Activated CD4-positive, alpha-beta T cell treated with anti-CD3 and anti-CD28 coated beads for 36 hours (primary cell): ENCODE measurements around the gene HDAC4. TPM values are rescaled to one million over a fixed set of nuclear protein-coding genes. Genes with fewer than 3 reads are reported as not detected.

Source experiments
- ATAC-seq: fragments of 200-7000 bp; cut with Tn5 transposase; one replicate; pipeline ENCODE4 v1.10.0; 2021; ENCODE audit warnings: mild to moderate bottlenecking, moderate library complexity
- CTCF ChIA-PET: fragments of 350-600 bp; sonication (Branson Sonifier 250); formaldehyde crosslinking; loops from one replicate; lab custom pipeline; 2021; ENCODE audit warnings: antibody characterized with exemption; lab: Charles Lee
- POLR2A ChIA-PET: fragments of 350-600 bp; sonication (Branson Sonifier 250); formaldehyde crosslinking; loops from one replicate; lab custom pipeline; 2021; ENCODE audit warnings: antibody characterized with exemption, inconsistent platforms; lab: Charles Lee
- DNase-seq: peaks from one replicate; pipeline ENCODE4 v3.0.0-alpha.2; 2020
- H3K27ac Mint-ChIP-seq: one replicate; pipeline ENCODE4 v1.8.0; 2021; ENCODE audit warnings: mixed read lengths
- H3K27me3 Mint-ChIP-seq: one replicate; pipeline ENCODE4 v1.8.0; 2021; ENCODE audit warnings: mixed read lengths
- H3K36me3 Mint-ChIP-seq: one replicate; pipeline ENCODE4 v1.8.0; 2021; ENCODE audit warnings: low read depth, mixed read lengths
- H3K4me1 Mint-ChIP-seq: one replicate; pipeline ENCODE4 v1.8.0; 2021; ENCODE audit warnings: mixed read lengths
- H3K4me3 Mint-ChIP-seq: one replicate; pipeline ENCODE4 v1.8.0; 2021; ENCODE audit warnings: mild to moderate bottlenecking, moderate library complexity, mixed read lengths
- H3K9me3 Mint-ChIP-seq: one replicate; pipeline ENCODE4 v1.8.0; 2021; ENCODE audit warnings: low read depth, mixed read lengths
- intact Hi-C, 2 experiments: fragments of 100-400 bp; cut with DNase I in 1 of 2; cut with micrococcal nuclease in 1 of 2; formaldehyde crosslinking; loops; one replicate each; pipeline versions ENCODE4 v1.14.2 to v1.15.1; 2022 to 2024; cut with DNase I, micrococcal nuclease
- total RNA-seq, 2 experiments: library from RNA; stranded (reverse); gene quantifications; one replicate each; pipeline ENCODE4 v1.2.3, GENCODE V29; 2021

Gene HDAC4
- total RNA-seq, 2 experiments from 2014 or later = 25.4 to 30.4 TPM

- intact Hi-C loops = loop anchor here in 1 of 2 experiments (10.0 kb wide), 1 partner anchor 1910 kb away; the partner anchor contains the start of genes HDLBP and SEPTIN2
- Mint-ChIP-seq H3K27ac (no peak overlapping the region), H3K27me3 (peaks cover 2% of the 10 kb centered on the region), H3K4me3 (no peak overlapping the region), H3K36me3 (peaks cover 3% of the 10 kb centered on the region), H3K9me3 (no peaks in the 10 kb centered on the region), H3K4me1 (peaks cover 12% of the 10 kb centered on the region)
- DNase-seq = no peak
- ChIA-PET CTCF (no interaction called here), POLR2A (no interaction called here)
- ATAC-seq = no peak
Measured at GRCh38 chr2:239405071-239405470, 4.3 kb upstream of the HDAC4 start.

DNA sequence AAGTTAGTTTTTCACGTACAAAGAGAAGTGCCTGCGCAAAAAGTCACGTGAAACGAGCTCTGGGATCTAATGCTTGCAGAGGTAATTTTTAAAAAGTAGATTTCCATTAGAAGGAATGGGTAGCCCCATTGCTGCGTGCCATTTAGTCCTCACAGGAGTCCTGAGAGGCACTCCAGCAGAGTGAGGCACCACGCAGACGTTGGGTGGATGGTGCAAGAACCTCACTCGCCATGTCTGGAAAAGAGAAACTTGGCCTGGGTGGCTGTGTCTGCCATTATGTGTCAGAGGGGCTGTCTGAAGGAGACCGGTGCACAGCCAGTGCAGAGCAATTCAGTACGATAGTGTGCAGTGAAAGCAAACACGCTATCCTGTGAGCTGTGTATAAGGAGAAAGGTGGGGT, 1.8 kb upstream of the HDAC4 start:
- ChIA-PET CTCF (interaction anchor here (0.6 to 1.8 kb wide), 3 partner anchors 17 to 87 kb away, joined by 3 to 5 read pairs (median 5); no protein-coding TSS in a partner anchor), POLR2A (interaction anchor here (0.6 to 1.1 kb wide), 2 partner anchors 34 to 135 kb away, joined by 3 read pairs; no protein-coding TSS in a partner anchor)
- ATAC-seq (no peak), DNase-seq (no peak)
- intact Hi-C loops = loop anchor here in 1 of 2 experiments (5.0 to 10.0 kb wide), 4 partner anchors 115 to 1912 kb away; partner anchors contain the start of genes HDLBP and SEPTIN2
- Mint-ChIP-seq H3K36me3 (peaks cover 7% of the 10 kb centered on the region), H3K27ac (peak overlapping the region; percentile 97), H3K4me1 (peaks cover 30% of the 10 kb centered on the region), H3K4me3 (peak overlapping the region; percentile 88), H3K27me3 (peaks cover 2% of the 10 kb centered on the region), H3K9me3 (no peaks in the 10 kb centered on the region)

DNA sequence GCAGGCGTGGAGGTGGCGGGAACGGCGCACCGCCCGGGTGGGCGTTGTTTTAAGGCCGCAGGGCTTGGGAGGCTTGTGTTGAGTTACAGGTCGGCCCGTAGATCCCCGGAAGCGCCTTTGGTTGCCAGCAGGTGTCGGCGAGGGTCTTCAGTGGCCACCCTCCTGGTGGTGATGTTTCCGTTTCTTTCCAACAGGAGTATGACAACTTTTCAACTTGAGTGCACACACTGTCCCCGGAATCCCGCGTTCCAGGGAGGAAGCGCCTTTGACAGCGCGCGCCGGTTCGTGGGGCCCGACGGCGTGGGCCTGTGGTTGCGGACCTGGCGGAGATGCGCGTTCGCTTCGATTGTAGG, 1.0 kb upstream of the HDAC4 start:
- CTCF ChIA-PET = interaction anchor here (0.6 to 1.8 kb wide), 3 partner anchors 17 to 87 kb away, joined by 3 to 5 read pairs (median 5); no protein-coding TSS in a partner anchor
- peaks cover 38% of the 10 kb centered on the region for H3K4me1 Mint-ChIP-seq
- ATAC-seq (peak; percentile 2), DNase-seq (no peak)
- POLR2A ChIA-PET = no interaction called here
- intact Hi-C loops = loop anchor here (1.0 to 10.0 kb wide), 18 partner anchors 21 to 1913 kb away; partner anchors contain the start of genes COPS9 (in 1 of the 2), GPC1 (in 1 of the 2), HDLBP (in 1 of the 2) and NDUFA10 (in 1 of the 2)
- peak overlapping the region; percentile 88 for H3K4me3 Mint-ChIP-seq
- H3K27ac Mint-ChIP-seq = peak overlapping the region; percentile 97
- peaks cover 7% of the 10 kb centered on the region for H3K36me3 Mint-ChIP-seq
- peaks cover 2% of the 10 kb centered on the region for H3K27me3 Mint-ChIP-seq
- H3K9me3 Mint-ChIP-seq = no peaks in the 10 kb centered on the region

GRCh38 chr2:239401067-239401880, 454 bp upstream of the HDAC4 start:
- DNase-seq (peak; percentile 99), ATAC-seq (peak; percentile 93)
- H3K4me1 Mint-ChIP-seq = peaks cover 41% of the 10 kb centered on the region
- H3K27ac Mint-ChIP-seq = peak overlapping the region; percentile 97
- peaks cover 7% of the 10 kb centered on the region for H3K36me3 Mint-ChIP-seq
- H3K4me3 Mint-ChIP-seq = peak overlapping the region; percentile 88
- ChIA-PET POLR2A (interaction anchor here (0.7 to 1.2 kb wide), 6 partner anchors 20 to 134 kb away, joined by 3 to 15 read pairs (median 4); no protein-coding TSS in a partner anchor), CTCF (interaction anchor here (0.6 to 0.8 kb wide), 3 partner anchors 145 to 282 kb away, joined by 3 to 4 read pairs (median 3); no protein-coding TSS in a partner anchor)
- intact Hi-C loops = loop anchor here (1.0 to 10.0 kb wide), 18 partner anchors 20 to 1914 kb away; partner anchors contain the start of genes COPS9 (in 1 of the 2), GPC1 (in 1 of the 2), HDLBP (in 1 of the 2) and NDUFA10 (in 1 of the 2)
- no peaks in the 10 kb centered on the region for H3K9me3 Mint-ChIP-seq
- H3K27me3 Mint-ChIP-seq = peaks cover 2% of the 10 kb centered on the region

GRCh38 chr2:239399921-239400595, 762 bp downstream of the HDAC4 start:
- H3K36me3 Mint-ChIP-seq = peaks cover 7% of the 10 kb centered on the region
- peak overlapping the region; percentile 85 for H3K4me3 Mint-ChIP-seq
- H3K9me3 Mint-ChIP-seq = no peaks in the 10 kb centered on the region
- DNase-seq (peak; percentile 68), ATAC-seq (no peak)
- peaks cover 2% of the 10 kb centered on the region for H3K27me3 Mint-ChIP-seq
- peak overlapping the region; percentile 86 for H3K27ac Mint-ChIP-seq
- H3K4me1 Mint-ChIP-seq = peaks cover 41% of the 10 kb centered on the region
- ChIA-PET POLR2A (interaction anchor here (0.6 kb wide), 1 partner anchor 618 kb away, joined by 3 read pairs; no protein-coding TSS in a partner anchor), CTCF (interaction anchor here (2.1 kb wide), 1 partner anchor 19 kb away, joined by 13 read pairs; no protein-coding TSS in a partner anchor)
- intact Hi-C loops = loop anchor here (2.0 to 10.0 kb wide), 9 partner anchors 111 to 1915 kb away; partner anchors contain the start of genes HDLBP (in 1 of the 2) and SEPTIN2 (in 1 of the 2)

GRCh38 chr2:239399433-239399920, 1.3 kb downstream of the HDAC4 start:
- Mint-ChIP-seq H3K27me3 (peaks cover 2% of the 10 kb centered on the region), H3K9me3 (no peaks in the 10 kb centered on the region), H3K27ac (peak overlapping the region; percentile 86), H3K4me3 (peak overlapping the region; percentile 85), H3K4me1 (peaks cover 41% of the 10 kb centered on the region), H3K36me3 (peaks cover 7% of the 10 kb centered on the region)
- CTCF ChIA-PET = interaction anchor here (2.1 kb wide), 1 partner anchor 18 kb away, joined by 13 read pairs; no protein-coding TSS in a partner anchor
- POLR2A ChIA-PET = interaction anchor here (0.6 to 1.9 kb wide), 3 partner anchors 19 to 619 kb away, joined by 3 to 9 read pairs (median 4); no protein-coding TSS in a partner anchor
- DNase-seq (peak; percentile 55), ATAC-seq (no peak)
- intact Hi-C loops = loop anchor here (5.0 to 10.0 kb wide), 2 partner anchors 257 to 365 kb away; no protein-coding TSS in a partner anchor

- peaks cover 7% of the 10 kb centered on the region for H3K36me3 Mint-ChIP-seq
- POLR2A ChIA-PET = interaction anchor here (1.2 to 1.9 kb wide), 2 partner anchors 18 to 28 kb away, joined by 4 to 9 read pairs; no protein-coding TSS in a partner anchor
- intact Hi-C loops = loop anchor here (5.0 to 10.0 kb wide), 2 partner anchors 256 to 364 kb away; no protein-coding TSS in a partner anchor
- no peak for ATAC-seq
- H3K4me1 Mint-ChIP-seq = peaks cover 43% of the 10 kb centered on the region
- no peaks in the 10 kb centered on the region for H3K9me3 Mint-ChIP-seq
- H3K27me3 Mint-ChIP-seq = no peaks in the 10 kb centered on the region
- CTCF ChIA-PET = interaction anchor here (0.6 to 2.1 kb wide), 3 partner anchors 17 to 255 kb away, joined by 4 to 13 read pairs (median 5); no protein-coding TSS in a partner anchor
- DNase-seq = no peak
- no peak overlapping the region for H3K27ac Mint-ChIP-seq
- H3K4me3 Mint-ChIP-seq = peak overlapping the region; percentile 85
Measured at GRCh38 chr2:239398521-239398921, 2.3 kb downstream of the HDAC4 start.

DNA sequence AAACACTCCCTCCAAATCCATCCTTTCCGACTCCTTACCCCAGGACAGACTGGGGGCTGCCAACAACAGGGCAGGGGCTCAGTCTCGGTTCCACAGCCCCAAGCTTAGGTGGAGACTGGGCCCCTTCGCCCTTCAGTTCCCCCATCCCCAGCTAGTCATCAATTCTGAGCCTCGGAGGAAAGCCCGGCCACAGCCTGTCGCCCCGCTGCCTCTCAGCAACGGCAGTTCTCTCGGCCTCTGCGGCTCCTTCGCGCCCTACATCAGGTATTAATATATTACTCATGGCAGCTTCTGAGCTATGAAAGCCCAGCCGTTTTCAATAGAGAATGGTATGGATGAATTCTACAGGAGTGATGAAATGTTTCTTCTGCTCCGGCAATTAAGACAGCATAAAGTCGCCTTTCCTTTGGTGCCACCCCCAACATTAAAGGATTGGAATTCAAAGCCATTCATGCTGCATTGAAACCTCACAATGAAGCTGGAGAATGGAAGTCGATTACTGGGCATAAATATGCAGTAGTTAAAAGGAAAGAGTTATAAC, 2.8 kb downstream of the HDAC4 start:
- no peak overlapping the region for H3K4me3 Mint-ChIP-seq
- H3K36me3 Mint-ChIP-seq = peaks cover 7% of the 10 kb centered on the region
- H3K27ac Mint-ChIP-seq = peak overlapping the region; percentile 25
- peaks cover 46% of the 10 kb centered on the region for H3K4me1 Mint-ChIP-seq
- ChIA-PET POLR2A (interaction anchor here (1.2 to 1.9 kb wide), 2 partner anchors 17 to 28 kb away, joined by 4 to 9 read pairs; no protein-coding TSS in a partner anchor), CTCF (interaction anchor here (0.6 to 2.1 kb wide), 3 partner anchors 16 to 254 kb away, joined by 4 to 13 read pairs (median 5); no protein-coding TSS in a partner anchor)
- no peaks in the 10 kb centered on the region for H3K9me3 Mint-ChIP-seq
- ATAC-seq = no peak
- intact Hi-C loops = loop anchor here (1.0 to 10.0 kb wide), 3 partner anchors 256 to 363 kb away; no protein-coding TSS in a partner anchor
- DNase-seq = no peak
- H3K27me3 Mint-ChIP-seq = no peaks in the 10 kb centered on the region

DNA sequence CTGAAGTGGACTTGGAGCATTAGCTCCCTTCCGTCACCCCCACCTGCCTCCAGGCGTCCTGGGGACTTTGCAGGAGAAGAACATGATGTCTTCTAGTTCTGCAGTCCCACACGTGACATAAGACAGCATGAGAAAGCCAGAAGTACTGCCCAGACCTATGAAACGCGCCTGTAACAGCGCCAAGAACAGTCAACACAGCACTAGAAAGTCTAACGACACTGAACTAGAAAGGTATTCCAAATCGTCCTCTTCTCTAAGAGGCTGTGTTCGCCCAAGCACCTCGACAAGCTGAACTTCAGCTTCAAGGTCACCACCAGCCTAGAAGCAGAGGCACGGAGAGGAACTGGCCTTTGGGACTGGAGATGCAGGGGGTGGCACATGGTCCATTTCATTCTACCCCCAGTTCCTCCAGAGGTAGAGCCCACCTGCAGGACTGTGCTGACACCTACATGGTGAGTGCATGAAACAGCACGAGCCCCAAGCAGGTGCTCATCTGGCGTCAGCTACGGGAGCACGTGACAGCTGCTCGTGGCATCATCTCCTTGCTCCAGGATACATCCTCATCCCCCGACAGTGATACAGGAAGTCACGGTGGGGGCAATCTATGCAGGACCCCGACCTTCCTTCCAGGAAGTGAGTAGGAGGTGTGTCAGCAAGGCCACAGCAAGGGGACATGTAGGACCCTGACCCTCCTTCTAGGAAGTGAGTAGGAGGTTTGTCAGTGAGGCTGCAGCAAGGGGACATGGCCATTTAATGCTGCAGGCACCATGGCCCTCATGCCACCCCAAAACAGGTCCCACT, 3.7 kb downstream of the HDAC4 start:
- POLR2A ChIA-PET = interaction anchor here (1.9 kb wide), 1 partner anchor 16 kb away, joined by 9 read pairs; no protein-coding TSS in a partner anchor
- intact Hi-C loops = loop anchor here (1.0 to 10.0 kb wide), 3 partner anchors 255 to 362 kb away; no protein-coding TSS in a partner anchor
- H3K36me3 Mint-ChIP-seq = peaks cover 5% of the 10 kb centered on the region
- peaks cover 36% of the 10 kb centered on the region for H3K4me1 Mint-ChIP-seq
- no peaks in the 10 kb centered on the region for H3K27me3 Mint-ChIP-seq
- H3K9me3 Mint-ChIP-seq = no peaks in the 10 kb centered on the region
- CTCF ChIA-PET = interaction anchor here (0.9 to 1.6 kb wide), 6 partner anchors 16 to 253 kb away, joined by 3 to 6 read pairs (median 4); no protein-coding TSS in a partner anchor
- H3K4me3 Mint-ChIP-seq = no peak overlapping the region
- no peak for ATAC-seq
- no peak overlapping the region for H3K27ac Mint-ChIP-seq
- peak; percentile 68 for DNase-seq
